PC-9 (cell line): Measurements from ENCODE around the gene CFAP99. TPM values are rescaled to one million over a fixed set of nuclear protein-coding genes. Genes with fewer than 3 reads are reported as not detected.

Experiments used
- BruUV-seq: library from RNA; stranded (reverse); fragments of 400-500 nt; replicated peaks from 2 replicates; lab custom pipeline; 2021; lab: Mats Ljungman, UMichigan
- CTCF ChIA-PET: fragments of 300-600 bp; sonication (Branson Sonifier 250); formaldehyde crosslinking; loops from one replicate; lab custom pipeline; 2022; ENCODE audit warnings: antibody characterized with exemption; lab: Charles Lee
- POLR2A ChIA-PET: fragments of 300-600 bp; sonication (Branson Sonifier 250); formaldehyde crosslinking; loops from one replicate; lab custom pipeline; 2022; ENCODE audit warnings: antibody characterized with exemption; ENCODE audit not compliant: unreplicated experiment; lab: Charles Lee
- DNase-seq, 2 experiments: peaks; one replicate each; pipeline versions ENCODE4 v3.0.0 to v3.0.0-alpha.2; 2015 to 2022; ENCODE audit warnings: mixed read lengths in 1 of 2
- H2AFZ ChIP-seq: fragments of 200-600 bp; sonication (generic); 2 replicates; pipeline ENCODE4 v1.8.1; 2017; ENCODE audit warnings: antibody characterized with exemption
- H3F3A ChIP-seq: fragments of 200-600 bp; sonication (generic); 2 replicates; pipeline ENCODE4 v1.8.1; 2017; ENCODE audit warnings: antibody characterized with exemption, mild to moderate bottlenecking, low read depth; ENCODE audit not compliant: insufficient read depth
- H3K27ac ChIP-seq: fragments of 200-600 bp; sonication (generic); 2 replicates; pipeline ENCODE4 v1.6.1; 2016; ENCODE audit warnings: mixed run types
- H3K27me3 ChIP-seq: fragments of 200-600 bp; sonication (generic); 2 replicates; pipeline ENCODE4 v1.6.1; 2016; ENCODE audit warnings: low read depth, mixed run types; ENCODE audit not compliant: insufficient read depth
- H3K36me3 ChIP-seq: fragments of 200-600 bp; sonication (generic); 2 replicates; pipeline ENCODE4 v1.6.1; 2016; ENCODE audit warnings: low read depth, mixed run types
- H3K4me1 ChIP-seq: fragments of 200-600 bp; sonication (generic); replicated peaks from 2 replicates; pipeline ENCODE4 v1.6.1; 2016; ENCODE audit warnings: mixed run types; ENCODE audit not compliant: insufficient read depth
- H3K4me2 ChIP-seq: fragments of 200-600 bp; sonication (generic); 2 replicates; pipeline ENCODE4 v1.6.1; 2017; ENCODE audit warnings: mixed run types
- H3K4me3 ChIP-seq: fragments of 200-600 bp; sonication (generic); 2 replicates; pipeline ENCODE4 v1.6.1; 2016; ENCODE audit warnings: mixed run types
- H3K79me2 ChIP-seq: fragments of 200-600 bp; sonication (generic); 2 replicates; pipeline ENCODE4 v1.6.1; 2017; ENCODE audit warnings: low read depth, mixed run types
- H3K9me2 ChIP-seq: fragments of 200-600 bp; sonication (generic); 2 replicates; pipeline ENCODE4 v1.8.1; 2017; ENCODE audit warnings: mild to moderate bottlenecking; ENCODE audit not compliant: insufficient read depth
- H3K9me3 ChIP-seq: fragments of 200-600 bp; sonication (generic); 2 replicates; pipeline ENCODE4 v1.8.1; 2016; ENCODE audit warnings: low read depth; ENCODE audit not compliant: insufficient read depth
- H4K20me1 ChIP-seq: fragments of 200-600 bp; sonication (generic); 2 replicates; pipeline ENCODE4 v1.8.1; 2017; ENCODE audit not compliant: insufficient read depth
- EZH2 ChIP-seq: fragments of 200-600 bp; sonication (generic); IDR thresholded peaks from 2 replicates; pipeline ENCODE4 v1.8.0; 2017; ENCODE audit warnings: antibody characterized with exemption, low read depth
- intact Hi-C: fragments of 100-400 bp; cut with micrococcal nuclease; formaldehyde crosslinking; loops from one replicate; pipeline ENCODE4 v1.10.0; 2022; ENCODE audit not compliant: unreplicated experiment
- total RNA-seq: library from RNA; stranded (reverse); gene quantifications from 2 replicates; pipeline ENCODE4 v1.2.3, GENCODE V29; 2021
- TF ChIP-seq, protein P1 (sequence below): fragments of 200-600 bp; sonication (generic); conservative IDR thresholded peaks from 2 replicates; pipeline ENCODE4 v1.6.1; 2017; ENCODE audit warnings: mixed run types, antibody characterized with exemption, mild to moderate bottlenecking, moderate library complexity

CFAP99 gene
- total RNA-seq, 1 experiment from 2014 or later, result 0.85 TPM

DNA sequence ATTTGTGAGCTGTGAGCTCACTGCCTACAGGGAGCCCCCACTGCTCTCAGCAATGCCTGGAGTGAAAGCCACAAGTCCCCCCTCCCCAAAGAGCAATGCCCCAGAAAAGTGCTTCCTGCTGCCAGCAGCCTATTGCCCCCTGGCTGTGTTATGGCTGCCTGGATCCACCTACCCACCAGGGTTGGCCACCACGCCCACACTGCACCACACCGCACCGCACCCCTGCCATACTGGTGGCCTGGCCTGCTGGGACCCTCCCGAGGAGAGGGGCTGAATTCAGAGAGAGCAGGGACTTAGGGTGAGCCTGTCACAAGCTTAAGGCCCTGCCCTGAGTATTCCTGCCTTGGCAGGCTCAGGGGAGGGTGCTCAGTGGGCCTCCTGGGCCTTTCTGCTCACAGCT is 4.3 kb downstream of the CFAP99 start:
- Histone ChIP-seq H2AFZ (no peak overlapping the region), H3K4me2 (no peak overlapping the region), H3K4me3 (no peak overlapping the region), H4K20me1 (peaks cover 4% of the 10 kb centered on the region), H3K27me3 (peaks cover 49% of the 10 kb centered on the region), H3K27ac (no peak overlapping the region), H3K9me2 (no peaks in the 10 kb centered on the region), H3K9me3 (no peaks in the 10 kb centered on the region), H3K36me3 (no peaks in the 10 kb centered on the region), H3K4me1 (no peaks in the 10 kb centered on the region), H3K79me2 (no peaks in the 10 kb centered on the region), H3F3A (no peaks in the 10 kb centered on the region)
- DNase-seq, result no peak
- BruUV-seq, result no TSS peak
- TF ChIP-seq, protein P1, sequence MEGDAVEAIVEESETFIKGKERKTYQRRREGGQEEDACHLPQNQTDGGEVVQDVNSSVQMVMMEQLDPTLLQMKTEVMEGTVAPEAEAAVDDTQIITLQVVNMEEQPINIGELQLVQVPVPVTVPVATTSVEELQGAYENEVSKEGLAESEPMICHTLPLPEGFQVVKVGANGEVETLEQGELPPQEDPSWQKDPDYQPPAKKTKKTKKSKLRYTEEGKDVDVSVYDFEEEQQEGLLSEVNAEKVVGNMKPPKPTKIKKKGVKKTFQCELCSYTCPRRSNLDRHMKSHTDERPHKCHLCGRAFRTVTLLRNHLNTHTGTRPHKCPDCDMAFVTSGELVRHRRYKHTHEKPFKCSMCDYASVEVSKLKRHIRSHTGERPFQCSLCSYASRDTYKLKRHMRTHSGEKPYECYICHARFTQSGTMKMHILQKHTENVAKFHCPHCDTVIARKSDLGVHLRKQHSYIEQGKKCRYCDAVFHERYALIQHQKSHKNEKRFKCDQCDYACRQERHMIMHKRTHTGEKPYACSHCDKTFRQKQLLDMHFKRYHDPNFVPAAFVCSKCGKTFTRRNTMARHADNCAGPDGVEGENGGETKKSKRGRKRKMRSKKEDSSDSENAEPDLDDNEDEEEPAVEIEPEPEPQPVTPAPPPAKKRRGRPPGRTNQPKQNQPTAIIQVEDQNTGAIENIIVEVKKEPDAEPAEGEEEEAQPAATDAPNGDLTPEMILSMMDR, result no peak
- TF ChIP-seq EZH2, result no peak
- ChIA-PET POLR2A (no interaction called here), CTCF (no interaction called here)
- intact Hi-C loops, result no loop called here

GRCh38 chr4:2423695-2424094 is 4.9 kb downstream of the CFAP99 start:
- ChIA-PET CTCF (no interaction called here), POLR2A (no interaction called here)
- no peak overlapping the region for H3K27ac ChIP-seq
- no peaks in the 10 kb centered on the region for H3K79me2 ChIP-seq
- H4K20me1 ChIP-seq, result peaks cover 6% of the 10 kb centered on the region
- no peak overlapping the region for H3K4me2 ChIP-seq
- H3K4me3 ChIP-seq, result no peak overlapping the region
- no peaks in the 10 kb centered on the region for H3K4me1 ChIP-seq
- no peaks in the 10 kb centered on the region for H3F3A ChIP-seq
- H3K9me3 ChIP-seq, result no peaks in the 10 kb centered on the region
- BruUV-seq, result no TSS peak
- peaks cover 48% of the 10 kb centered on the region for H3K27me3 ChIP-seq
- no peaks in the 10 kb centered on the region for H3K9me2 ChIP-seq
- intact Hi-C loops, result no loop called here
- no peak for DNase-seq
- H3K36me3 ChIP-seq, result no peaks in the 10 kb centered on the region
- no peak for TF ChIP-seq EZH2
- no peak overlapping the region for H2AFZ ChIP-seq

GRCh38 chr4:2424581-2424980 is 5.8 kb downstream of the CFAP99 start:
- intact Hi-C loops, result no loop called here
- H3K4me2 ChIP-seq, result no peak overlapping the region
- H2AFZ ChIP-seq, result no peak overlapping the region
- TF ChIP-seq EZH2, result no peak
- TF ChIP-seq, protein P1, result no peak
- peaks cover 45% of the 10 kb centered on the region for H3K27me3 ChIP-seq
- no peaks in the 10 kb centered on the region for H3K9me2 ChIP-seq
- peaks cover 8% of the 10 kb centered on the region; the same call in 1 of the 2 replicates for H3F3A ChIP-seq
- ChIA-PET CTCF (interaction anchor here (0.6 kb wide), 1 partner anchor 16 kb away, joined by 9 read pairs; no protein-coding TSS in a partner anchor), POLR2A (no interaction called here)
- no peak overlapping the region for H3K4me3 ChIP-seq
- H3K79me2 ChIP-seq, result no peaks in the 10 kb centered on the region
- no peak overlapping the region for H3K27ac ChIP-seq
- H4K20me1 ChIP-seq, result peaks cover 12% of the 10 kb centered on the region
- DNase-seq, result no peak
- BruUV-seq, result no TSS peak
- H3K9me3 ChIP-seq, result no peaks in the 10 kb centered on the region
- H3K36me3 ChIP-seq, result no peaks in the 10 kb centered on the region
- H3K4me1 ChIP-seq, result no peaks in the 10 kb centered on the region

DNA sequence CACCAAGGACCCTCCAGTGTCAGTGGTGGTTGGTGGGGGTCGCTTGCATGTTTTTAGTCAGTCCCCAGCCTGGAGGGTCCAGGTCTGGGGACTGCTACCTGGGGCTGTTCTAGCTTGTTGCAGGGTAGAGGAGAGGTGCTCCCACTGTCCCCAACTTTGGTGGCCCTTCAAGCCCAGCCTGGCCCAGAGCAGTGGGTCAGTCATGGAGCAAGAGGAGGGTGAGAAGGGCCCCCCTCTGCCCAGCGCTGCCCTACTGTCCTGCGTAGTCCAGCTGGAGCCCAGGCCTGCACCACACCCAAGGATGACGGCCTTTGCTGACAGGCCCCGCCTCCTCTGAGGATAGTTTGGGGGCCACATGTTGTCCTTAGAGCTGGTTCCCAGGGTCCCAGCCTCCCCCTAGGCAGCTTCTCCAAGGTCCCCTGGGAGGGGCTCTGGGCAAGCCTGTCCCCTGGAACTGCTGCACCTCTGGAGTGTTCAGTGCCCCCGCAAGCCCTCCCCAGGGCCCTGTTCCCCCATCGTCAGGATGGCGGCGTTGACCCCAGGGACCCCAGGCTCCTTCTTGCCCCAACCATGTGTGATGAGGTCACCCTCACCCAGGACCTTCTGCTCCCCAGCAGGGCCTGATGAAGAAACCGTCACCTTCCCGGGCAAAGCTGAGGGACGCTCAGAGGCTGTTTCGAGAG is 6.8 kb downstream of the CFAP99 start:
- no peaks in the 10 kb centered on the region for H3K79me2 ChIP-seq
- CTCF ChIA-PET, result interaction anchor here (0.6 kb wide), 1 partner anchor 15 kb away, joined by 9 read pairs; no protein-coding TSS in a partner anchor
- DNase-seq, result no peak
- no TSS peak for BruUV-seq
- TF ChIP-seq EZH2, result no peak
- TF ChIP-seq, protein P1, result no peak
- POLR2A ChIA-PET, result no interaction called here
- no peak overlapping the region for H2AFZ ChIP-seq
- intact Hi-C loops, result no loop called here
- no peak overlapping the region for H3K27ac ChIP-seq
- H3F3A ChIP-seq, result peaks cover 12% of the 10 kb centered on the region
- H3K4me2 ChIP-seq, result no peak overlapping the region
- no peak overlapping the region for H3K4me3 ChIP-seq
- H4K20me1 ChIP-seq, result peaks cover 14% of the 10 kb centered on the region
- no peaks in the 10 kb centered on the region for H3K4me1 ChIP-seq
- peaks cover 35% of the 10 kb centered on the region for H3K27me3 ChIP-seq
- no peaks in the 10 kb centered on the region for H3K9me3 ChIP-seq
- no peaks in the 10 kb centered on the region for H3K9me2 ChIP-seq
- no peaks in the 10 kb centered on the region for H3K36me3 ChIP-seq
